NCI-H2171 treated with DMSO at 0.1 percent for 48 hours (cell line): ENCODE measurements around the gene MXD1.

Experiments
- DNase-seq: peaks from one replicate; lab custom pipeline; 2025; lab: John Stamatoyannopoulos, UW

Gene MXD1

GRCh38 chr2:69977906-69978482, 63.1 kb downstream of the MXD1 start:
- no peak for DNase-seq

- no peak for DNase-seq
Measured at GRCh38 chr2:69979902-69980807, 65.2 kb downstream of the MXD1 start.

- no peak for DNase-seq
Measured at GRCh38 chr2:69983392-69983966, 68.6 kb downstream of the MXD1 start.

- DNase-seq: no peak
Measured at GRCh38 chr2:69985216-69985615, 70.3 kb downstream of the MXD1 start.

GRCh38 chr2:69985688-69986087, 70.8 kb downstream of the MXD1 start:
- no peak for DNase-seq

- DNase-seq: no peak
Measured at GRCh38 chr2:69986691-69987090, 71.8 kb downstream of the MXD1 start.

GRCh38 chr2:69988086-69988635, 73.3 kb downstream of the MXD1 start:
- no peak for DNase-seq

GRCh38 chr2:69989009-69989408, 74.1 kb downstream of the MXD1 start:
- no peak for DNase-seq

- no peak for DNase-seq
Measured at GRCh38 chr2:69989441-69990105, 74.7 kb downstream of the MXD1 start.
